NOMO-1 treated with DMSO at 0.1 percent for 48 hours (cell line): ENCODE results near the gene SRR.

Experiments used
- DNase-seq: peaks from one replicate; lab custom pipeline; 2025; ENCODE audit not compliant: unreplicated experiment; lab: John Stamatoyannopoulos, UW

The SRR gene

DNA sequence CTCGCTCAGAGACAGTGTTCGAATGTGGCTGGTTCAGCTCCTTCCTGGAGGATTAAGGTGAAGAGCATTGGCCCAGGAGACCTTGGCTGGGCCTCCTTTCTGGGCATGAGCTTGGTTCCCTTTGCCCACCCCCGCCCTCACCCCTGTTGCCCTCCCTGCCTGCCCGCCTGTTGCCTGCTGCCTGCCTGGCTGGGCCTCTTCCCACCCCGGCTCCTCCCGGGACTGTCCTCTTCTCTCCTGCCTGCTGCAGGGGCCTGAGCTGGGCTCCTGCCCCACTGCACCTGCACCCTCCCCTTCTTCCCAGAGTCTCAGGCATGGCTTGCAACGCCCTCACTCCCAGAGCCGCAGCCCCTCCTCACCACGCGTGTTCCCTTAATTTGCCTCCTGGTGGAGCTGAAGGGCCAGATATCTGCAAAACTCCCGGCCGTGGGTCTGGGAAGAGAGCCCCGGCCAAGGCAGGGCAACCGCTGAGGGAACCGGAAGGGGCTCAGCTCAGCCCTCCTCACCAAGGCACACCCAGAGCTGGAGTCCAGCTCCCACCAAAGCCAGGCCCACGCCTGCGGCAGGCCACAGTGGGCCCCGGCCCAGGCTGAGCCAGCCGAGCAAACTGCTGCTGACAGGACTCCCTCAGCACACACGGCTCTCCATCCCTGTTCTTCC, 65.9 kb downstream of the SRR start:
- no peak for DNase-seq

DNA sequence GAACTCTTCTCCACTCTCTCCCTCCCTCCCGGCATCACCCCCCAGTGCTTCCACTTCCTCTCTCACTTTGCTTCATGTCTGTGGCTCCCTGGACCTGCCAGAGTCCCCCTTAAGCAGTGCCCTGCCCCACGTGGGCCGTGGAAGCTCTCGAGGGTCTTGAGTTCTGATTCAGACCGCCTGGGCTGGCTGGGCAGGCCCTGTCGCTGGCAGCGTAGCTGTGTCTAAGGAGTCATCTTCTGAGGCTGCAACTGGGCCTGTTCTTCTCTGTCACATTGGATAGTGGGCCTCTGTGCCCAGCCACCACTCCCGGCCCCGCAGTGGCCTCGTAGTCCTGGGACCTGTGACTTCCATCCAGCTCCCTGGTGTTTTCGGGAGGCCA, 66.5 kb downstream of the SRR start:
- DNase-seq = no peak

DNA sequence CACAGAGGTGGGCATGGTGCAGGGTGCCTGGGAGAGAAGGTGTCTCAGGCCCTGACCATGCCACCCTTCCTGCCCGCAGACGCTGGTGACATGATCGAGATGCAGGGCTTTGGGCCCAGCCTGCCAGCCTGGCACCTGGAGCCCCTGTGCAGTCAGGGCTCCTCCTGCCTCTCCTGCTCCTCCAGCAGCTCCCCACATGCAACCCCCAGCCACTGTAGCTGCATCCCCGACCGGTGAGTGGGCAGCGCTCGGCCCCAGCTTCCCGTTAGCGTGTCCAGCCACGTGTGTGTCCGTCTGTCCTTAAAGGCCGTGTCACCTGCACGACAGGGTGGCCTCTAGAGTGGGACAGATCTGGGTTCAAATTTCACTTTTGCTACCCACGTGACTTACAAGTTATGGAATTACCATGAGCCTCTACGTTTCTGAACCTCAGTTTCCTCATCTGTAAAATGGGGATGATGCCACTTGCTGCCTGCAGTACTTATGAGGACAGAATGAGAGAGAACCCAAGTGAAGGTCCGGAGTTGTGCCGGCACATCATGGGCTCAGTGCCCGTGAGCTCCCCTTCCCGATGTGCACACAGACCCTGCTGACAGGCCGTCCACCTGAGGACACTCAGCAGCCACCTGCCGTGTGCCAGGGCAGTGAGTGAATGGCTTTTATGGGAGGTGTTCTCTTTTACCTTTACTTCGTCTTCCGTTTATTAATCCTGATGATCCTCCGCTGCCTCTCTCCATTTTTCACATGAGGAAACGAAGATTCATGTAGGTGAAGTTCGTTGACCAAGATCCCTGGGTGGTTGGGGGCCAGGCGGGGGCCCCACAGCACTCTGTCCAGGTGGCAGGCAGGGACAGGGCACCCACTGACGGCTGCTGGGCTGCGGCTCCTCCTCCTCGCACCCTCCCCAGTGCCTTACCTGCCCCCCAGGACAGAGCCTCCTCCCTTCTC, 67.7 kb downstream of the SRR start:
- no peak for DNase-seq

DNA sequence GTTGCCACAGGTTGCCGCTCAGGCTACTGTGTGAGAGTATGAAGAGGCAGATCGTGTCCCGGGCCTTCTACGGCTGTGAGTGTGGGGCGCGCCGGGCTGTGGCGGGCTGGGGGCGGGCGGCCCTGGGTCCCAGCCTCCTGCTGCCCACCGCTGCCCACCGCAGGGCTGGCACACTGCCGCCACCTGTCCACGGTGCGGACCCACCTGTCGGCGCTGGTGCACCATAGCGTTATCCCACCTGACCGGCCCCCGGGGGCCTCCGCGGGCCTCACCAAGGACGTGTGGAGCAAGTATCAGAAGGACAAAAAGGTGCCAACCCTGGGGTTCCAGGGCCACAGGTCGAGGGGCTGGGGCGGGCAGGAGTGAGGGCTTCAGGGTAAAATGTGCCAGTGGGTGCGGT, 68.4 kb downstream of the SRR start:
- no peak for DNase-seq

DNA sequence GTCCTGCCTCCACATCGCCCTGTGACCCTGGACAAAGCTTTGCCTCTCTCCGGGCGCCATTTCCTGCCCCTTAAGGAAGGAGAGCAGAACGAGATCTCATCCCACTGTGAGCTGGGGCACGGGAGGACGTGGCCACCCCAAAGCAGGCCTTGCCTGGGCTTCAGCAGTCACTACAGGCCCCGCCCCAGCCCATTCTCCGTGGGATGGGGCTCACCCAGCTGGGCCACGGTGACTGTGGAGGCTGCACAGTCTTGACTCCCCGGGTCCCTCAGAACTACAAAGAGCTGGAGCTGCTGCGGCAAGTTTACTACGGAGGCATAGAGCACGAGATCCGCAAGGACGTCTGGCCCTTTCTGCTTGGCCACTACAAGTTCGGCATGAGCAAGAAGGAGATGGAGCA, 68.9 kb downstream of the SRR start:
- DNase-seq = no peak

DNA sequence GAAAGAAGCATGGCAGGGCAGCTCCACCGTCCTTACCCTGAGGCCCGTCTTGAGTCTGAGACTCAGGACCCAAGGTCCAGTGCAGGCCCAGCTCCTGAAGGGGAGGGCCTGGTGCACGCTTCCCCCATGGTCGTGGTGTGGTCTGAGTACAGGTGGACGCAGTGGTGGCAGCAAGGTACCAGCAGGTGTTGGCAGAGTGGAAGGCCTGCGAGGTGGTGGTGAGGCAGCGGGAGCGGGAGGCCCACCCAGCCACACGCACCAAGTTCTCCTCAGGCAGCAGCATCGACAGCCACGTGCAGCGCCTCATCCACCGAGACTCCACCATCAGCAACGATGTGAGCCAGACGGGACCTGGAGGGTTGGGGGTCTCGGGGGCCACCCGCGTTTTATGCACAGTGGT, 69.4 kb downstream of the SRR start:
- DNase-seq = no peak
